Measurements from ENCODE around the gene STX2.
"Not testable (repeated sequence)": the region's sequence is repeated elsewhere in the genome, so short reads cannot be mapped to it uniquely, and the experiment has no call there.

Gene STX2

GRCh38 chr12:130838951-130839769 lies at the start of gene STX2:
Gene STX2, minus strand, starts transcription at chr12:130839250. Its CDS starts 151 bp downstream, at chr12:130839099.
- peak; percentile 86 for DNase-seq (ENCODE audit: low read depth)

- not testable (repeated sequence) for DNase-seq (ENCODE audit: low read depth)
Measured at GRCh38 chr12:130887190-130887589, 48.1 kb upstream of the STX2 start.

GRCh38 chr12:130881548-130881947 lies 42.5 kb upstream of the STX2 start:
- no peak for DNase-seq (ENCODE audit: low read depth)

GRCh38 chr12:130881046-130881445 lies 42.0 kb upstream of the STX2 start:
- no peak for DNase-seq (ENCODE audit: low read depth)

DNA sequence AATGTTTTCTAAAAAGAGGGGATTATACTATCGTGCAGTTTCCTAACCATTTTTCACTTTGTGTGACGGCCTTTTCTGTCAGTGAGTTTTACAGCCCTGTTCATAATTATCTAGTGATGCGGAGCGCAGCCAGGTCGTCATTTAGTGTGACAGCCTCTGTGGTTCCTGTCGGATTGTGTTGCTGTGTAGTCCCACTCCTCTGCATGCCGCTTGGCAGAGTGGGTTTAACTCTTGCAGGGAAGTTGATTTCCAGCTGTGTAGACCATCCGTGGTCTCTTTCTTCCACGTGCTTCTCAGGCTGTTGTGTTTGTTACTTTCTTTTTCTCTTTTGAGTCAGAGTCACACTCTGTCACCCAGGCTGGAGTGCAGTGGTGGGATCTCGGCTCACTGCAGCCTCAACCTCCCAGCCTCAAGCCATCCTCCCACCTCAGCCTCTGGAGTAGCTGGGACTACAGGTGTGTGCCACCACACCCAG lies 41.4 kb upstream of the STX2 start:
- no peak for DNase-seq (ENCODE audit: low read depth)

GRCh38 chr12:130879781-130880389 lies 40.8 kb upstream of the STX2 start:
- no peak for DNase-seq (ENCODE audit: low read depth)

- no peak for DNase-seq (ENCODE audit: low read depth)
Measured at GRCh38 chr12:130879212-130879686, 40.2 kb upstream of the STX2 start.

GRCh38 chr12:130878193-130879185 lies 39.4 kb upstream of the STX2 start:
- no peak for DNase-seq (ENCODE audit: low read depth)

DNA sequence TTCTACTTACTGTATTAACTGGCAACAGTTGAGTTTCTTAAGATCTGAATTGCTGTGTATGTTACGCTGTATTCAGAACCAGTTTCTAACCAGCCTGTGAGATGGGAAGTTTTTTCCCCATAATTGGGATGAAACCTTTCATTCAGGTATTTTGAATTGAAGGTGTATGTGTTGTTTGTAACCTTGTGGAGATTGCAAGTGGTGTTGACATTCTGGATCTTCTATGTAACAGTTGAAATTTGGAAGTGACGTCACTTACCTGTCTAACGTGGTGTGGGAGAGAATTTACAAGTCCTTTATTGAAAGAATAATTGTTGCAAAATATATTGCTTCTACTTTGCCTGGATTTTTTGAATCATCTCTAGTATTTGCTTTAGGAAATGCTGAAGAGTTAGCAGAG lies 38.3 kb upstream of the STX2 start:
- no peak for DNase-seq (ENCODE audit: low read depth)

GRCh38 chr12:130876758-130877157 lies 37.7 kb upstream of the STX2 start:
- no peak for DNase-seq (ENCODE audit: low read depth)

GRCh38 chr12:130876297-130876696 lies 37.2 kb upstream of the STX2 start:
- DNase-seq (ENCODE audit: low read depth): no peak

DNA sequence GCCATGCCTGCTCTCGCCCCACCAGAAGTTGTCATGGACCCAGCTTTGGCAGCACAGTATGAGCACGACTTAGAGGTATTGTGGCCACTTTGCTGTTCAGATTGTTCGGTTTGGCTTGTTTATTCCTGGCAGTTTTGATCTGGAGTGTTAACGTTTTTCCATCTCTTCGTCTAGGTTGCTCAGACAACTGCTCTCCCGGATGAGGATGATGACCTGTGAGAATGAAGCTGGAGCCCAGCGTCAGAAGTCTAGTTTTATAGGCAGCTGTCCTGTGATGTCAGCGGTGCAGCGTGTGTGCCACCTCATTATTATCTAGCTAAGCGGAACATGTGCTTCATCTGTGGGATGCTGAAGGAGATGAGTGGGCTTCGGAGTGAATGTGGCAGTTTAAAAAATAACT lies 36.7 kb upstream of the STX2 start:
- not testable (repeated sequence) for DNase-seq (ENCODE audit: low read depth)

GRCh38 chr12:130875193-130875592 lies 36.1 kb upstream of the STX2 start:
- no peak for DNase-seq (ENCODE audit: low read depth)

DNA sequence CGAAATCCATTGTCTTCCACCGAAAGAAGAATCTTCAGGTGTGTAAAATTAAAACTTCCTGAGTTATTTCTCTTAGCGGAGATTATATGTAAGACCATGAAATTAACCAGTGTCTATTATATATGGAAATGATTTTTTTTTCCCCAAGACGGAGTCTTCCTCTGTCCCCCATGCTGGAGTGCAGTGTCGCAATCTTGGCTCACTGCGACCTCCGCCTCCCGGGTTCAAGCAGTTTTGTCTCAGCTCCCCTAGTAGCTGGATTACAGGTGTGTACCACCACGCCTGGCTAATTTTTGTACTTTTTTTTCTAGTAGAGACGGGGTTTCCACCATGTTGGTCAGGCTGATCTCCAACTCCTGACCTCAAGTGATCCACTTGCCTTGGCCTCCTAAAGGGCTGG lies 35.6 kb upstream of the STX2 start:
- DNase-seq (ENCODE audit: low read depth): no peak

DNA sequence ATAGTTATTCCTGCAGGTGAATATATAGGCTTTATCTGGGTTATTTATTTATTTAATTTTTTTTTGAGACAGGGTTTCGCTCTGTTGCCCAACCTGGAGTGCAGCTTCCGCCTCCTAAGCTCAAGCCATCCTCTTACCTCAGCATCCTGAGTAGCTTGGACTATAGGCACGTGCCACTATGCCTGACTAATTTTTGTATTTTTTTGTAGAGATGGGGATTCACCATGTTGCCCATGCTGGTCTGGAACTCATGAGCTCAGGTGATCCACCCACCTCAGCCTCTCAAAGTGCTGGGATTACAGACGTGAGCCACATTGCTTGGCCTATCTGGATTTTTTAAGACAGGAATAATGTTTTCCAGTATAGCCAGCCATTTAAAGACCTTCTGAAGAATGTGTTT lies 34.8 kb upstream of the STX2 start:
- DNase-seq (ENCODE audit: low read depth): no peak

GRCh38 chr12:130873106-130873795 lies 34.2 kb upstream of the STX2 start:
- no peak for DNase-seq (ENCODE audit: low read depth)

DNA sequence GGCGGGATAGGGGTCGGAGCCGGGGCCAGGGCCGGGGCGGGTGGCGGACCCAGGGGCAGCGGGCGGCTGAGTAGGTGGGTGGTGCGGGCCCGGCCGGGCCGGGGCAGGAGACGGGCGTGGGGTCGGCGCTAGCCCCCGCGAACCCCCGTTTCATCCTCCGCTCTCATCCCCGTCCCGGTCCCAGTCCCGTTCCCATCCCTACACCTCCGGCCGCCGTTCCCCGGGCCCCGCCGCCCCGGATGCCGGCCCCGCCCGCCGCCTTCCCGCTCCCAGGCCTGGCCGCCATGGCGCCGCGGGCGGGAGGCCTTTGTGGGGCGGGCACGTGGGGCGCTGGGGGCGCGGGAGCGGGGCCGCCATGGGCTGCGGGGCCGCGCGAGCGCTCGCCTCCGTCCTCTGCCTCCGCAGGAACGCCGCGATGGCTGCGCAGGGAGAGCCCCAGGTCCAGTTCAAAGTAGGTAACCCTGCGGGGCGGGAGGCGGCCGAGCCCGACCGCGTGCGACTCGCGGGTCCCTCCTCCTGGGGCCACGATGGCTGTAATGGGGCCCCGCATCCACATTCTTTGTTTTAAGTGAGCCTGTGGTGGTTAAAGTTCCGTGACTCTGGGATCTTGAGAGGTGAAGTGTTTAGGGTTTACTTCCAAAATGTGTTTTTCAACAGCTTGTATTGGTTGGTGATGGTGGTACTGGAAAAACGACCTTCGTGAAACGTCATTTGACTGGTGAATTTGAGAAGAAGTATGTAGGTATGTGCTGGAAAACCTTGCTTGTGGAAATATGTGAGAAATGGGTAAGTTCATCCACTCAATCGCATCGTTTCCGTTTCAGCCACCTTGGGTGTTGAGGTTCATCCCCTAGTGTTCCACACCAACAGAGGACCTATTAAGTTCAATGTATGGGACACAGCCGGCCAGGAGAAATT lies 33.4 kb upstream of the STX2 start:
- DNase-seq (ENCODE audit: low read depth): peak; percentile 48

GRCh38 chr12:130871286-130872178 lies 32.5 kb upstream of the STX2 start, which contains the start of gene RAN:
Gene RAN, plus strand, starts transcription at chr12:130872066. Its CDS starts 528 bp downstream, at chr12:130872594.
- DNase-seq (ENCODE audit: low read depth): peak; percentile 93

Data from activated T-helper 9 cell treated with anti-CD3 and anti-CD28 coated beads, Interleukin-2, amount 50 U/mL, for 16 hours (primary cell).